Nephron (organoid): ENCODE measurements around the gene SPRY4.
"Not testable (repeated sequence)": the region's sequence is repeated elsewhere in the genome, so short reads cannot be mapped to it uniquely, and the experiment has no call there.

Experiments
- H3K27ac Mint-ChIP-seq, 3 experiments: 2 replicates each; pipeline ENCODE4 v1.8.0; 2020; ENCODE audit warnings: mixed read lengths in 3 of 3, mild to moderate bottlenecking in 2 of 3, moderate library complexity in 1 of 3
- H3K27me3 Mint-ChIP-seq: 2 replicates; pipeline ENCODE4 v1.8.0; 2021; ENCODE audit warnings: low read depth, mild to moderate bottlenecking, moderate library complexity, mixed read lengths
- H3K36me3 Mint-ChIP-seq: 2 replicates; pipeline ENCODE4 v1.8.0; 2020; ENCODE audit warnings: low read depth, mixed read lengths
- H3K4me1 Mint-ChIP-seq: 2 replicates; pipeline ENCODE4 v1.8.0; 2020; ENCODE audit warnings: mixed read lengths
- H3K4me3 Mint-ChIP-seq, 3 experiments: 2 replicates each; pipeline ENCODE4 v1.8.0; 2020; ENCODE audit warnings: mild to moderate bottlenecking in 3 of 3, mixed read lengths in 3 of 3, moderate library complexity in 2 of 3
- H3K9me3 Mint-ChIP-seq: 2 replicates; pipeline ENCODE4 v1.8.0; 2020; ENCODE audit warnings: mixed read lengths
- TF ChIP-seq, protein P1 (sequence below), 3 experiments: fragments of 200-600 bp; sonication (generic); IDR thresholded peaks; one replicate each; pipeline ENCODE4 v1.5.0; 2021; ENCODE audit warnings: antibody characterized with exemption in 3 of 3; ENCODE audit not compliant: unreplicated experiment in 3 of 3

Gene SPRY4

DNA sequence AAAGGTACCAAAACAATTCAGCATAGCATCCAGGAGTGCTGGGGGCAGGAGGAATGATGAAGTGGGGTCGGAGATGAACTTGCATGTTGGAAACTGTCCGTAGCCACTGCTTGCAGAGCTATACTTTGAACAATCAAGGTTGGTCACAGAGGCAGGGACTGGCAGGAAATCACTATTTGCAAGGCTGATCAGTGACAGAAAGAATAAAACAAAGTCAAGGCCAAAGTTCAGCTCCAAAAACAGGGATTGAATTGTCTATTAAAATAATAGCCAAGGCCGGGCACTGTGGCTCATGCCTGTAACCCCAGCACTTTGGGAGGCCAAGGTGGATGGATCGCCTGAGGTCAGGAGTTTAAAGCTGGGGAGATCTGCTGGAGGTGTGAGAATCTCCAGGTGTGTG is 18.7 kb upstream of the SPRY4 start:
- peaks cover 50% of the 10 kb centered on the region for H3K36me3 Mint-ChIP-seq
- H3K4me3 Mint-ChIP-seq, result no peak overlapping the region
- H3K27me3 Mint-ChIP-seq, result no peaks in the 10 kb centered on the region
- no peaks in the 10 kb centered on the region for H3K4me1 Mint-ChIP-seq
- TF ChIP-seq, protein P1, sequence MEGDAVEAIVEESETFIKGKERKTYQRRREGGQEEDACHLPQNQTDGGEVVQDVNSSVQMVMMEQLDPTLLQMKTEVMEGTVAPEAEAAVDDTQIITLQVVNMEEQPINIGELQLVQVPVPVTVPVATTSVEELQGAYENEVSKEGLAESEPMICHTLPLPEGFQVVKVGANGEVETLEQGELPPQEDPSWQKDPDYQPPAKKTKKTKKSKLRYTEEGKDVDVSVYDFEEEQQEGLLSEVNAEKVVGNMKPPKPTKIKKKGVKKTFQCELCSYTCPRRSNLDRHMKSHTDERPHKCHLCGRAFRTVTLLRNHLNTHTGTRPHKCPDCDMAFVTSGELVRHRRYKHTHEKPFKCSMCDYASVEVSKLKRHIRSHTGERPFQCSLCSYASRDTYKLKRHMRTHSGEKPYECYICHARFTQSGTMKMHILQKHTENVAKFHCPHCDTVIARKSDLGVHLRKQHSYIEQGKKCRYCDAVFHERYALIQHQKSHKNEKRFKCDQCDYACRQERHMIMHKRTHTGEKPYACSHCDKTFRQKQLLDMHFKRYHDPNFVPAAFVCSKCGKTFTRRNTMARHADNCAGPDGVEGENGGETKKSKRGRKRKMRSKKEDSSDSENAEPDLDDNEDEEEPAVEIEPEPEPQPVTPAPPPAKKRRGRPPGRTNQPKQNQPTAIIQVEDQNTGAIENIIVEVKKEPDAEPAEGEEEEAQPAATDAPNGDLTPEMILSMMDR (IDR thresholded peaks at IDR 0.05; ENCODE audit: unreplicated experiment in 3 of 3), result no peak
- peaks cover 57% of the 10 kb centered on the region for H3K9me3 Mint-ChIP-seq
- no peak overlapping the region for H3K27ac Mint-ChIP-seq

DNA sequence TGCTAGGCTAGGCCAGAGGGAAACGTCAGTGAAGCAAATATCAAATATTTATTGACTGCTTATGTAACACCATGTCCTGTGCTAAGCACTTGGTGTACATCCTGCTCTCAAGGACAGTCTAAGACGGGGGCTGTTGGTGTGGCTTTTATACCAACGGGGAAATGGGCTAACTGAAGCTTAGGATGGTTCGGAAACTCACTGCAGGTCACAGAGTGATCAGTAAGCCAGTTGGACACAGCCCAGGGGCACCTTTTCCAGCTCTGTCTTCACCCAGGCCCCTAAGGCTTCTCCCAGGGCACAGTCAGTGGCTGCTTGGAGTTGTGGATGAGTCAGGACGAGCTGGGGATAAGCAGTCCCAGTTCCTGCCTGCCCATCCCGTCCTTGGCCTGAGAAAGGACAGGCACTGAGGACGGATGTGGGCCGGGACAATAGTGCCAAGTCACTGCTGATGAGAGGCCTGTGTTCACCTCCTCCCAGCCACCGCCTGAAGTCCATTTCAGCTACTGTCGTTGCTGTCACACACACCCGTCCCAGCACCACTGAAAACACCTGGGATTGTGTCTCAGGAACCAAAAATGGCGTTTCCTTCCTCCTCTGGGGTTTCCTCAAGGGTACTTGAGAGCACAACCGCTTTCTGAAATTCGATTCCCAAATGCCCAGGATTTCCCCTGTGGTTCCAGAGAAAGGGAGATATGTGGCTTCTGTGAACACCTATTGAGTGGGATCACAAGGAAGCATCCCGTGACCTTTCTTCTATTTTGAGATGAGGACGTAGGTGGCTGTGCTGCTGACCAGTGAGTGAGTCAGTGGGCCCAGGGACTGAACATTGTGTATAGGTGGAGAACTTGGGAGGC is 17.5 kb upstream of the SPRY4 start:
- no peaks in the 10 kb centered on the region for H3K4me1 Mint-ChIP-seq
- H3K36me3 Mint-ChIP-seq, result peaks cover 50% of the 10 kb centered on the region
- H3K27me3 Mint-ChIP-seq, result no peaks in the 10 kb centered on the region
- no peak overlapping the region for H3K4me3 Mint-ChIP-seq
- H3K9me3 Mint-ChIP-seq, result peaks cover 54% of the 10 kb centered on the region
- TF ChIP-seq, protein P1 (IDR thresholded peaks at IDR 0.05; ENCODE audit: unreplicated experiment in 3 of 3), result no peak
- H3K27ac Mint-ChIP-seq, result no peak overlapping the region

DNA sequence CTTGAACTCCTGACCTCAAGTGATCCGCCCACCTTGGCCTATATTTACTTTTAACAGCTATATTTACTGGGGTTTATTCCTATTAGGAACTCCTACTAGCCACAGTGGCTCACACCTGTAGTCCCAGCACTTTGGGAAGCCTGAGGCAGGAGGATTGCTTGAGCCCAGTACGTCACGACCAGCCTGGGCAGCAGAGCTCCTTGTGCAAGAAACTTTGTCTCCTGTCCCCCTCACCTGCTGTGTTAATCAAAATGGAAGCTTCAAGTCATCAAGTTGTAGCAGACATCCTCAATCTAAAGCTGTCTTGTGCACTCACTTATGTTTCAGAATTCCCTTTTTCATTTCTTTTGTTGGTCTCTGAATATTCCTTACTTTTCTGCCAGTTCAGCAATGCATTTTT is 15.0 kb upstream of the SPRY4 start:
- TF ChIP-seq, protein P1 (IDR thresholded peaks at IDR 0.05; ENCODE audit: unreplicated experiment in 3 of 3), result no peak
- no peak overlapping the region for H3K27ac Mint-ChIP-seq
- H3K4me1 Mint-ChIP-seq, result no peaks in the 10 kb centered on the region
- H3K4me3 Mint-ChIP-seq, result no peak overlapping the region
- H3K36me3 Mint-ChIP-seq, result peaks cover 31% of the 10 kb centered on the region
- peaks cover 35% of the 10 kb centered on the region for H3K9me3 Mint-ChIP-seq
- no peaks in the 10 kb centered on the region for H3K27me3 Mint-ChIP-seq

DNA sequence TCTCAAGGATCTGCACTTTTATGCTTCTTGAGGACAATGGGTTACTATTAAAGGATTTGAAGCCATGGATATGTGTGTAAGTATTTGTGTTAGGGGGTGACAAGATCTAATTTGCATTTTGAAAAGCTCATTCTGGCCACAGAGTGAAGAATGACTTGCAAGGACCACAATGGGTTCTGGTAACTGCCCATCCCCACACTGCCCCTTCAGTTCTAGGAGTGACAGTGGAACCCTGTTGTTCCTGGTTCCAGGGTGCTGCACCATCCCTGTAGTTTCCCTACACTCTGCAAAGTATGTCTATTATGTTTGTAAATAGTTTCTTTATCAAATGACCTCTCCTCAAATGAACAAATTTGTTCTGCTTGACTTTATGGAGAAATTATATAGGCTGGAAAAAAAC is 9.7 kb upstream of the SPRY4 start:
- Mint-ChIP-seq H3K27ac (no peak overlapping the region), H3K4me3 (no peak overlapping the region), H3K36me3 (peaks cover 5% of the 10 kb centered on the region), H3K9me3 (no peaks in the 10 kb centered on the region), H3K4me1 (no peaks in the 10 kb centered on the region), H3K27me3 (no peaks in the 10 kb centered on the region)
- TF ChIP-seq, protein P1 (IDR thresholded peaks at IDR 0.05; ENCODE audit: unreplicated experiment in 3 of 3), result no peak

DNA sequence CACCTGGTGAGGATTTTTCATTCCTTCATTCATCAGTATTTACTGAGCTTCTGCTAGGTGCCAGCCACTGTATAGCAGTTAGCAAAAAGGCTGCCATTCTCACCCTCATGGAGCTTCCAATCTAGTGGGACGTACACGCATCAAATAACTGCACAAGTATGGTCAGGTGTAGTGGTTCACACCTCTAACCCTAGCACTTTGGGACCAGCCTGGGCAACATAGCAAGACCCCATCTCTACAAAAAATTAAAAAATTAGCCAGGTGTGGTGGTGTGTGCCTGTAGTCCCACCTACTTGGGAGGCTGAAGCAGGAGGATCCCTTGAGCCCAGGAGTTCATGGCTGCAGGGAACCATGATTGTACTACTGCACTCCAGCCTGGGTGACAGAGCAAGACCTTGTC is 8.9 kb upstream of the SPRY4 start:
- not testable (repeated sequence) for H3K9me3 Mint-ChIP-seq, H3K27me3 Mint-ChIP-seq

DNA sequence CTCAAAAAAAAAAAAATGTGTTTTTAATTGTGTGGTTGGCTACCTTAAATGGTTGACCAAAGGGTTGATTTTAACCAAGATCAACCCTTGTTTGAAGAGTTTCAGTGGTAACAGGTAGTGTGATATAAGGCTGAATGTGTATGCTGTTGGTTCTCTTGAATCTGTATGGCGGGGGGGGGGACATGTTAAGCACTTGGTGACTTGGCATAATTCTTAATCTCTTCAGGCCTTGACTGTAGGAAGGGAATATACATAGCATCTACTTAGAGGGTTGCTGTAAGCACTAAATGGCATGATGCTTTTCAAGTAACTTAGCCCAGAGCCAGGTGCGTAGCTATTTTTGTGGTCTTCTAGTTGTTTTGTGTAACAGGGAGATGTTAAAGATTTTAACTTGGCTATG is 5.6 kb upstream of the SPRY4 start:
- Mint-ChIP-seq H3K4me1 (peaks cover 29% of the 10 kb centered on the region), H3K27ac (no peak overlapping the region), H3K9me3 (no peaks in the 10 kb centered on the region), H3K27me3 (peaks cover 17% of the 10 kb centered on the region), H3K4me3 (peak overlapping the region in 1 of 3 experiments; percentile 25), H3K36me3 (no peaks in the 10 kb centered on the region)
- TF ChIP-seq, protein P1 (IDR thresholded peaks at IDR 0.05; ENCODE audit: unreplicated experiment in 3 of 3), result no peak

More for the DNA sequence above, 8.9 kb upstream of the SPRY4 start:
- H3K36me3 Mint-ChIP-seq, H3K4me1 Mint-ChIP-seq, H3K4me3 Mint-ChIP-seq, H3K27ac Mint-ChIP-seq: not testable (repeated sequence)
